ENCODE data around the gene AVPR2. TPM values are rescaled to one million over a fixed set of nuclear protein-coding genes. Genes with fewer than 3 reads are reported as not detected.

The AVPR2 gene
- polyA plus RNA-seq, 10 donors = 0.48 to 1.2 (median 0.76) TPM

DNA sequence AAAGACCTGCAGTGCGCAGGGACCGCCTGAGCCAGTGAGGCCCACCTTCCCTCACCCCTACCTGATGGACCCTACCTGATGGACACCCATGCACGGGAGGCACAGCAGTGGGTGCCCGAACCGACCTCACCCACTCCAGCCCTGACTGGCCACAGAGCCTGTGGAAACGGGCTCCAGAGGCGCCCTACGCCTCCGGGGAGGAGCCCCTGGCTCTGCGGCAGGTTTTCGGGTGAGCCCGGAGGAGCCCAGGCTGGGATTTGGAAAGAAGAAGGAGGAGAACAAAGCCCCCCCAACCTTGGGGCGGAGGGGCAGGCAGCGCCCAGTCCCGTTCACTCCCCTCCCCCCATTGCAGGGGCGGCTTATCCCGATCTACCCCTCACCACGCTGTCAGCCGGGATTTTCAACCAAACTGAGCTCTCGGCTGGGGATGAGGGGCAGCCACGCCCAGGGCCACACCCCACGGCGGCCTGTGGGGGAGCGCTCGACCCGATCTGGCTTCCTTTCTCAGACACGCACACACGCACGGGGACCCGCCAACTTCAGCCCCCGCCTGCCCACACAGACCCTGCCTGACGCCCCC, 19.2 kb upstream of the AVPR2 start:
- DNase-seq = no peak

DNA sequence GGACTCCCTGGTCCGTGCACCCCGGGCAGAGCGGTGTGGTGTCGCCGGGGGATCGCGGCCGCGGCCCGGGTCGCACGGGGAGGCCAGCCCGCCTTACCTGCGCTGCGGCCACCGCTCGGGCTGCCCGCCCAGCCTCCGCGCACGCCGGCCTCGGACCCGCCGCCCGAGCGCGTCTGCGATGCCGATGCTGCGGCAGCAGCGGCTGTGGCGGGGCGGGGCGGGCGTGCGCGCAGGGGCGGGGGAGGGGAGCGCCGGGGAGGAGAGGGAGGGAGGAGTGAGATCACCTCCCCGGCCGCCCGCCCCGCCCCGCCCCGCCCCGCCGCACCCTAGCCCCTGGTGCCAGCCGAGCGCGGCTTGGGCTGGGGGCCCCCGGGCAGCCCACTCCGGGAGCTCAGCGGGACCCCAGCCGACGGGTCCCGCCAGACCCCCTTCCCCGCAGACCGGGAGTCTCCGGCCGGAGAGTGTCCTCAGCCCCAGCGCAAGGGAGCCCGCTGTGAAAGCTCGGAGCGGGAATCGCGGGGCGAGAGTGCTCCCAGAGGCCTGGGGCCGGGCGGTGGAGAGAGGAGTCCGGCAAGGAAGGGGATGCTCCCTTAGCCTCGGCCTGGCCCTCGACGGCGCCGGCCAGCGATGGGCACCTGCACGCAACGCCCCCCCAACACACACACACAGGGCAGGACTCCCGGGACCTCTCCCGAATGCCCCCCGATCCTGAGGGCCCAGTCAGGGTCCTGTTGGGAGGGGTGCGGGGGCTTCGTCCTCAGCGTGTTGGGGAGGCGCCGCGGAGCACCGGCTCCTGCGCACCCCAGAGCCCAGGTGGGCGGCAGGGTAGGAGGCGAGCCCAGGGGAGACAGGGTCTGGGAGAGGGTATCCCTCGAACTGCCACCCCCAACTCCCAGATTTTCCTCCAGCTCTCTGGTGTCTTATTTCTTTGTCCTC, 18.2 kb upstream of the AVPR2 start, which contains the start of gene L1CAM:
TSS of gene L1CAM (minus strand) at position 206 of the 936 bp plus-strand sequence. CDS start 10,337 bp downstream, outside the sequence.
- no peak for DNase-seq

DNA sequence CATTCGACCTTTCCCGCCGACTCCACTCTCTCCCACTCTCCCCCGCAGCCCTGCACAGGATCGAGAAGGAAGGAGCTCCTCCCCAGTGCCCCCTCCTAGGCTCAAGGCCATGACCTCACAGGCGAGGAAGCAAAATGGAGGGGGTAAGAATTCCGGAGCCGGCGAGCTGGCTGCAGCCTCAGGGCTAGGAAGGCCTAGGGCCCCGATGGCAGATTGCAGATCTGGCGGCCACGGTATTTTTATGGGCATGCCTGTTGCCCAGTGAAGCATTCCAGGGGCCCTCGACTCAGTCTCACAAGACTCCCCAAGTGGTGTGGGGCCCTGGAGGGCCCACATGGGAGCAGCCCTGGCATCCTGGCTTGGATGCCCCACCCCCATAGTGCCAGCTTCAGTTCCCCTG, 17.6 kb upstream of the AVPR2 start:
- no peak for DNase-seq

DNA sequence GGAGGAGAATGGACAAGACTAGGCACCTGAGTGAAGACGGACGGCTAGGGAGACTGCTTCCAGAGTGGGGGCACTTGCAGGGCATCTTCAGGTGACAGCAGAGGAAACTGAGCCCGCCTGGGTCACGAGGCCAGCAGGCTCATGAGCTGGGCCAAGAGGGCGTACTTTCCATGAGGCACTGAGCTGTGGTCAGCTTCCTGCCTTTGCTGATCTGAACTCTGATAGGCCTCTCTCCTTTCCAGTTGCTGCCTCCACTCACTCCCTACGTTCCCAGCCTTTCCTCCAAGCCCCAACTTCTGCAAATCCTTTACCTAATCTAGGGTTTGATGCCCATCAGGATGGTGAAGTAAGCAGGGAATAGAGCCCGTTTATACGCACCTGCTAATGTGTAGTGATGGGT, 17.1 kb upstream of the AVPR2 start:
- DNase-seq = no peak

DNA sequence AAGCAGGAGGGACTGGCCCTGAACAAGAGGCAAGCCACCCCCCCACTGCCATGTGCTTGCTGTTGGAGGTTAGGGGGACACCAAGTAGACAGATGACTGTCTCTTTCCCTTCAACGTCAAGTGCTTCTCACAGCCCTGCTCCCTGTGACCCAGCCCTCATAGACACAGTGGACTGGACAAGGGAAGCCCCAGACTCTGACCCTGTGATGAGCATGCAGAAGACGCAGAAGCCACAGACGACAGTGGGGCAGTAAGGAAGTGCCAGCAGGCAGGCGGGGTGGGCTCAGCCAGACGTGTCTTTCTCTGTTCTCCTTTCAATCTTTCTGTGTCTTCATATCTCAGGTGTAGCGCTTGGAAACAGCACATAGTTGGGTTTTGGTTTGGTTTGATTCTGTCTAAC, 16.1 kb upstream of the AVPR2 start:
- no peak for DNase-seq

DNA sequence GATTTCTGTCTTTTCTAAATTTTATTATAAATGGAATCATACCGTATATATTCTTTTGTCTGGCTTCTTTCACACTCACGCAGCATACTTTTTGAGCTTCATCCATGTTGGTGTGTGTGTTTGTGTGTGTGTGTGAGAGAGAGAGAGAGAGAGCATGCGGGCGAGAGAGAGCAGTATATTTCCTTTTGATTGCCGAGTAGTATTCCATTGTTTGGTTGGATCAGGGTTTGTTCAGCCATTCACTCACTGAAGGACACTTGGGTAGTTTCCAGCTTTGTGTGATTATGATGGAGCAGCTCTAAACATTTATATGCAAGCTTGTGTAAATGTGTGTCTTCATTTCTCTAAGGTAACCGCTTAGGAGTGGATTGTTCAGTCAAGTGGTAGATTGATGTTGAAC, 15.3 kb upstream of the AVPR2 start:
- DNase-seq = no peak

DNA sequence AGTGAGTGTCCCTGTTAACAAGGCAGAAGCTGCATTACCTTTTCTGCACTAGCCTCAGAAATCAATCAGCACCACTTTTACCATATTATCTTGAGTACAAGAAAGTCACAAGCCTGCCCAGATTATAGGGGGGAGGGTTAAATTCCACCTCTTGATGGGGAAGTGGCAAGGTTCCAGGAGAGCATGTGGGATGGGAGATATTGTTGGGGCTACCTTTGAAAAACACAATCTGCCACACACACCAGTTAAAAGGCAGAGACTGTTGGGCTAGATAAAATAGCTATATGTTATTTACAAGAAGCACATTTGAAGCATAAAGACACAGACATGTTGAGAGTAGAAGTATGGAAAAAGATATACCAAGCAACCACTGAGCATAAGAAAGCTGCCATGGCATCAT, 6.6 kb upstream of the AVPR2 start:
- no peak for DNase-seq

DNA sequence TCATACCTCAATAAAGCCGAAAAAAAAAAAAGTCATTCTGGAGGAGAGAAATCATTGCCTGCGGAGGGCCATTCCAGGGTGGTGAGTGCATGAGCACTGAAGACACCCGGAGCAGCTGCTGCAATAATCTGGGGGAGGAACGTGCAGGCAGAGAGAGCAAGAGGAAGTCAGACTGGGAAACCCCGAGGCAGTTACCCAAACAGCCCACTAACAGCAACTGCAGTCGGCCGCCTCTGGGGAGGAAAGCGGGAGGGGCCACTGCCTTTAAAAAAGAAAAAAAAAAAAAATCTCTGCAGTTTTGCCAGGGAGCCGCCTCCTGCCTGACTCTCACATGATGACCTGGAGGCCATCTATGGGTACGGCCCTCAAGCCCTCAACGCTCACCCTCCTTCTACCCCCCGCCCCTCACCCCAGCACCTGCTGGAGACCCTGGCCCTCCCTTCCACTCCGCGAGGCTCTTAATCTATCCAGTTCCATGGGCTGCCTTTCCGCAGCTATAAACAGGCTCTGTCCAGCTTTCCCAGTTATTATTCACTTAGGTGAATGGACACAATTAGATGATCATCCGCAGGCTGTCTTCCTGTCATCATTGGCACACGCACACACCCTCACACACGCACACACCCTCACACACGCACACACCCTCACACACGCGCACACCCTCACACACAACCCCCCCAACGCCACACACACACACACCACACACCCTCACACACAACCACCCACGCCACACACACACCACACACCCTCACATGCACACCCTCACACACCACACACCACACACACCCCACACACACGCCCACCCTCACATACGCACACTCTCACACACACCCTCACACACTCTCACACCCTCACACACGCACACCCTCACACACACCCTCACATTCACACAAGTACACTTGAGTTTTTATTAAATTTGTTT, 3.4 kb upstream of the AVPR2 start:
- DNase-seq = peak; percentile 55 to 77 (median 73)

DNA sequence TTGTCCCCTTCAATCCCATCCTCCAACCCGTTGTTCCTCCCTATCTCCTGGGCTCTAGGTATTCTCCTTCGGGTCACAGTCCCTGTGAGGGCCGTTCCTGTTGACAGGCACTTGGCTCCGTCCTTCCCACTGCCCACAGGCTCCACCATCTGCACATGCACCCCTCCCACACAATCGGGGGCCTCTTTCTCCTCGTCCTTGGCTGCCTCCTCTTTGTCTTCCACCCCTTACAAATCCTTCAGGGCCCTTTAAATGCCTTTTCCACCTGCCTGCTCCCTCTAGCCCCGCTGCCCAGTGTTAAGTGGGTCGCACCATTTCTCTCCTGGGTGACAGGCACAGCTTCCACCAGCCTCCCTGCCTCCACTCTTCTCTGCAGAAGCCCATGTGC, 2.7 kb upstream of the AVPR2 start:
- DNase-seq = no peak

DNA sequence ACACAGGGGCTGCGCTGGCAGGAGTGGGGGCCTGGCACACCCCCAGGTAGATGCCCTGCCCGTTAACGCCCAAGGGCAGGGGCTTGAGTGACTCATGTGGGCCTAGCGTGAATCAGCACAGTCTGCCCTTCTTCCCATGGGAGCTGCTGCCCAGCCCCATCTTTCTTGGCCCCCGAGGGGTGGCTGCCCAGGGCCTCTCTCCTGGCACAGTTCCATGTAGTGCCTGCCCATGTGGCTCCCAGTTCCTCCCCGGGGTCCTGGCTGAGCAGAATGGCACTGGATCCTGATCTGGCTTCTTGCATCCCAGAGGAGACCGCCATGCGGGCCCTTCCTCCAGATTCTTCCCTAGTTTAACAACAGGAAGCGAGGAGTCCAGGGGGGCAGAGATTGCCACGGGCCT, 2.1 kb upstream of the AVPR2 start:
- no peak for DNase-seq

DNA sequence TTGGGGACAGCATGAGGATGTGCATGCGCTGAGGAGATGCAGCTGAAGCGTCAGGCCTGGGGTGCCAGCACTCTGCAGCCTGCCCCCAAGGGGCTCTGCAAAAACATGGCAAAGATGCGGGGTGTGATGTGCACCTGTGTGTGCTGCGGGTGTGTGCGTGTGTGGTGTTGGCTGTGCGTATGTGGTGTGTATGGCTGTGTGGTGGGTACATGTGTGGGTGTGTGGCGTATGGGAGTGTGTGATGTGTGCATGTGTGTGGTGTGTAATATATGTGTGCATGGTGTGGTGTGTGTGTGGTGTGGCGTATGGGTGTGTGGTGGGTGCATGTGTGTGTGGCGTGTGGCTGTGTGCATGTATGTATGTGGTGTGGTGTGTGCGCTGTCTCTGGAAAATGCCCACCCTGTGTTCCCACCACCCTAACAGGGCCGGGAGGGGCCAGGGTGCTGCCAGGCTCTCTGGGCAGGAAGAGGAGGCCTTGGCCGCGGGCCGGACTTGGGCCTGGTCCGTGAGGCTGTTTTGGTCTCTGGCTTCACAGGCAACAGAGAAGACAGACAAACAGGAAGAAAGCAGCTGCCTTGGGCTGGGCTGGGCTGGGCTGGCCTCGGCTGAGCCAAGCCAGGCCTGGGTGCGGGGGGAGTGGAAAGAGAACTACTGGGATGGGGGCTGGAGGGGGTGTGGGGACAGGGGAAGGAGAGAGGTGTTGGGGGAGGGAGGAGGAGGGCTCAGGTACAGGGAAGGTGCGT, 1.1 kb upstream of the AVPR2 start:
- no peak for DNase-seq

DNA sequence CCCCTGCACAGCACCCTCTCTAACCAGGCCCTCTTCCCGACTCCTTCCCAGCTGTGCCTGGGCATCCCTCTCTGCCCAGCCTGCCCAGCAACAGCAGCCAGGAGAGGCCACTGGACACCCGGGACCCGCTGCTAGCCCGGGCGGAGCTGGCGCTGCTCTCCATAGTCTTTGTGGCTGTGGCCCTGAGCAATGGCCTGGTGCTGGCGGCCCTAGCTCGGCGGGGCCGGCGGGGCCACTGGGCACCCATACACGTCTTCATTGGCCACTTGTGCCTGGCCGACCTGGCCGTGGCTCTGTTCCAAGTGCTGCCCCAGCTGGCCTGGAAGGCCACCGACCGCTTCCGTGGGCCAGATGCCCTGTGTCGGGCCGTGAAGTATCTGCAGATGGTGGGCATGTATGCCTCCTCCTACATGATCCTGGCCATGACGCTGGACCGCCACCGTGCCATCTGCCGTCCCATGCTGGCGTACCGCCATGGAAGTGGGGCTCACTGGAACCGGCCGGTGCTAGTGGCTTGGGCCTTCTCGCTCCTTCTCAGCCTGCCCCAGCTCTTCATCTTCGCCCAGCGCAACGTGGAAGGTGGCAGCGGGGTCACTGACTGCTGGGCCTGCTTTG, 1.1 kb downstream of the AVPR2 start:
- DNase-seq = no peak

DNA sequence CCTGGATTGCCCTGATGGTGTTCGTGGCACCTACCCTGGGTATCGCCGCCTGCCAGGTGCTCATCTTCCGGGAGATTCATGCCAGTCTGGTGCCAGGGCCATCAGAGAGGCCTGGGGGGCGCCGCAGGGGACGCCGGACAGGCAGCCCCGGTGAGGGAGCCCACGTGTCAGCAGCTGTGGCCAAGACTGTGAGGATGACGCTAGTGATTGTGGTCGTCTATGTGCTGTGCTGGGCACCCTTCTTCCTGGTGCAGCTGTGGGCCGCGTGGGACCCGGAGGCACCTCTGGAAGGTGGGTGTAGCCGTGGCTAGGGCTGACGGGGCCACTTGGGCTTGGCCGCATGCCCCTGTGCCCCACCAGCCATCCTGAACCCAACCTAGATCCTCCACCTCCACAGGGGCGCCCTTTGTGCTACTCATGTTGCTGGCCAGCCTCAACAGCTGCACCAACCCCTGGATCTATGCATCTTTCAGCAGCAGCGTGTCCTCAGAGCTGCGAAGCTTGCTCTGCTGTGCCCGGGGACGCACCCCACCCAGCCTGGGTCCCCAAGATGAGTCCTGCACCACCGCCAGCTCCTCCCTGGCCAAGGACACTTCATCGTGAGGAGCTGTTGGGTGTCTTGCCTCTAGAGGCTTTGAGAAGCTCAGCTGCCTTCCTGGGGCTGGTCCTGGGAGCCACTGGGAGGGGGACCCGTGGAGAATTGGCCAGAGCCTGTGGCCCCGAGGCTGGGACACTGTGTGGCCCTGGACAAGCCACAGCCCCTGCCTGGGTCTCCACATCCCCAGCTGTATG, 1.8 kb downstream of the AVPR2 start:
- no peak for DNase-seq

DNA sequence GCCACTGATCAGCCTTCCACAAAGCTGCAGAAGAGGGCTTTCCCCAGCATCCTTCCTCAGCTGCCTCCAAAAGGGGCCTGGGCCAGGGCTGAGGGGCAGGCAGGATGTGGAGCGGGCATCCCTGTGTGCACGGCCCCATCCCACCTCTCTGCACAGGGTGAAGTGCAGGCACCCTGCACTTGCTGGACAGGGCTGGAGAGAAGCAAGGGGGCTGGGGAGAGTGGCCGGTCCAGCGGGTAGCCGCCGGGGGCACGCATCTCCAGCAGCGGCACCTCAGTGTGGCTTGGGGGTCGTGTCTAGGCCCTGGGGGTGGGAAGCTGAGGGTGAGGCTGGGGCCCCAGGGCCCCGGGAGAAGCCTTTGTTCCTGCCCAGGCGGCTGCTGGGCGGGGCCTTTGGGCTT, 3.0 kb downstream of the AVPR2 start:
- no peak for DNase-seq

DNA sequence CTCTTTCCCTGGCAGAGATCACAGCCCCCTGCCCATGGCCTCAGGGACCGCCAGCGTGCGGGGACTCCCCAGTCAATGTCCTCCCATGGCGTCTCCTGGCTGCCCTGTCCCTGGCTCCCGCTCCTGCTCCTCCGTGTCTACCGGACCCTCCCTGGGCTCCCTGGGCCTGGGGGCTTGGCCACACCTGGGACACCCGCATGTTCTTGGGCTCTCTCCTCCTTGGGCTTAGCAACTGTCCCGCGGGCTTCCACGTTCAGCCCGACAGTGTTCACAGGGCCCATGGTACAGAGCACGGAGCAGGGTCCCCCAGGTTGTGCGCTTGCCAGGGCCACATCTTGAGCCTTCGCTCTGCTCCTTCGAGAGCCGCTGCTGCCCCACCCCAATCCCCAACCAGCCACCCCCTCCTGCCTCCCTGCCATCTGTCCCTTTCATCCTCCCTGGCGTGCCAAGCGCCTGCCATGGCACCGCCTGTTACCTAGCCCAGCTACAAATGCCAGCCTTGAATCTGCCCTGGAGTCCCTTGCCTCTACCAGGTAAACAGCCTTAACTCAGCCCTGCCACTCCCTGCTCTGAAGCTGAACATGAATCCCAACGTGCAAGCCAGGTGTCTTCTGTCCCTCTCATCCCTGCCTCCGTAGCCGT, 3.9 kb downstream of the AVPR2 start:
- no peak for DNase-seq

DNA sequence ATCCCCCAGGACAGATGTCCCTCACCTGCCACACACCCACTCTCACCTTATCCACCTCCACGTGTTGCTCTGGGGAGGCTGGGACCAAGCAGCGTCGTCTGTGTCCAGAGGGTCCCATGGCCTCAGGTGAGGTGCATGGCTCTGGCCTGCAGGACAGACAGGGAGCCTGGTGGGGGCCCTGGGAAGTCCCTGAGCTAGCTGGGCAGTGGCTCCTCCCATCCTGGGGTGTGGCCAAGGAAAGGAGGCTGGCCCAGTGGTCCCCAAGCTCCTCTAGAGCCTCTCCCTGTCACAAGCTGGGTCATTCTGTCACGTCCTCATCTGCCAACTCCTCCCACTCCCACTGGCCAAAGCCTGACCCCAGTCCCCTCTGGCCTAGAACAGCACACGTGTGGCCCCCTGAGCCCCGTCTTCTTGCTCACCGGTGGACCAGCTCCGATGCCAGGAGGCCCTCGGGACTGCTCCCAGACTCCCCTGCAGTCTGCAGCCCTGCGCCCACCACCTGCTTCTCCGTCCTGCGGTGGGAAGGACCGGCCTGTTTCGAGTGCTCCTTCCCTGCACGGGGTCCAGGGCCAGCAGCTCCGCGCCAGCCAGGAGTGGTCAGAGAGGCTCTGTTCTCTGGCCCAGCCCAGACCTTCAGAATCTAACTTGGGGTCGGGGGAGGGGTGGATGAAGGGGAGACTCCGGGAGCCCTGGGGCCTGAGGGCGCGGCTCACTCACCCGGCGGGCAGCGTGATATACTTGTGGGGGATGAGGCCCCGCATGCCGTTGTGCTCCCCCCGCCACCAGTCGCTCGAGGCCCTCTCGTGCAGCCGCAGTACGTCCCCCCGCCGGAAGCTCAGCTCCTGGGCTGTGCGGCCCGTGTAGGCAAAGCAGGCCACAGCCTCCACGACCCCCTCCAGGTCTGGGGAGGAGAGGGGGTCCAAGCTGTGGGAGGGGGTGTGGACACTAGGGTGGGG, 4.8 kb downstream of the AVPR2 start:
- no peak for DNase-seq

DNA sequence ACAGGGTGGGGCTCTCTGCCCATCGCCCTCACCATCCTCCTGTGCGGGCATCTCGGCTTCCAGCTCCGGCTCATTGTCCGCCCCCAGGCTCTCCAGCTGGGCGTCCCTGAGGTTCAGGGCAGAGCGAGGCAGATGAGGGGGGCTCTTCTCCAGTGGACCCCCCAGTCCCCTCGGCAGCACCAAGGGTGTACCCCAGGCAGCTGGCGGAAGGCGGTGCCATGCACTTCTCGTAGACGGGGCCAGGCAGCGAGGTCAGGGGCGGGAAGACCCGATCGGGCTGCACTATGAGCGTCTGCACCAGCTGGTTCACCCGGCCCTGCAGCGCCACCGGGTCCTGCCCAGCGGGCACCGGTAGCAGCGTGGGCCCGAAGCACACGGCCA, 5.5 kb downstream of the AVPR2 start:
- no peak for DNase-seq

DNA sequence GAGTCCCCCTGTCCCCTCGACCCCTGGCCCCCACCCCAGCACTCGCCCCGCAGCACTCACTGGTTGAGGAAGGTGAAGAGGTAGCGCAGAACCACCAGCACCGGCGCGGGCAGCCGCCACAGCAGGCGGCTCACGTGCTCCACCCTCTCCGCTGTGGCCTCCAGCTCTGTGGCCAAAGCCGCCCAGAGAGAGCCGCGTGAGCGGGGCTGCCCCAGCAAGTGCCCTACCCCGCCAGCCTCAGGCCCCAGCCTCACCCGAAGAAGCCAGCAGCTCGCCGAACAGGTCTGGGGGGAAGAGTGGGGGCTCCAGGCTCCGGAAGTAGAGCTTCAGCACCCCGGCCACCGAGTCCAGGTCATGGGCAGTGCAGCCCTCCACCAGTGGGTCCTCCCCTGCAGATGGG, 6.0 kb downstream of the AVPR2 start:
- DNase-seq = no peak

DNA sequence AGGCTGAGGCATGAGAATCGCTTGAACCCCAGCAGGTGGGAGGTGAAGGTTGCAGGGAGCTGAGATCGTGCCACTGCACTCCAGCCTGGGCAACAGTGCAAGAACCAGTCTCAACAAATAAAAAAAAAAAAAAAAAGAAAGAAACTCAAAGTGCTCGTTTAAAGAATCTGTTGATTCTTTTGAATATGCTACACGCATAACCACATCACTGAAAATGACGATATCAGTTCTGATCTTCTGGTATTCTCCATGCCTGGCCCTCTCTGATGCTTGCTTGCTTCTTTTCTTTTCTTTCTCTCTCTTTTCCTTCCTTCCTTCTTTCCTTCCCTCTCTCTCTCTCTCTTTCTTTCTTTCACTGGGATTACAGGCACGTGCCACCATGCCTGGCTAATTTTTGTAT, 7.3 kb downstream of the AVPR2 start:
- DNase-seq = no peak

Data from muscle of back (tissue), 11 donors.